ENCODE data around the gene SREK1IP1.

SREK1IP1 gene

DNA sequence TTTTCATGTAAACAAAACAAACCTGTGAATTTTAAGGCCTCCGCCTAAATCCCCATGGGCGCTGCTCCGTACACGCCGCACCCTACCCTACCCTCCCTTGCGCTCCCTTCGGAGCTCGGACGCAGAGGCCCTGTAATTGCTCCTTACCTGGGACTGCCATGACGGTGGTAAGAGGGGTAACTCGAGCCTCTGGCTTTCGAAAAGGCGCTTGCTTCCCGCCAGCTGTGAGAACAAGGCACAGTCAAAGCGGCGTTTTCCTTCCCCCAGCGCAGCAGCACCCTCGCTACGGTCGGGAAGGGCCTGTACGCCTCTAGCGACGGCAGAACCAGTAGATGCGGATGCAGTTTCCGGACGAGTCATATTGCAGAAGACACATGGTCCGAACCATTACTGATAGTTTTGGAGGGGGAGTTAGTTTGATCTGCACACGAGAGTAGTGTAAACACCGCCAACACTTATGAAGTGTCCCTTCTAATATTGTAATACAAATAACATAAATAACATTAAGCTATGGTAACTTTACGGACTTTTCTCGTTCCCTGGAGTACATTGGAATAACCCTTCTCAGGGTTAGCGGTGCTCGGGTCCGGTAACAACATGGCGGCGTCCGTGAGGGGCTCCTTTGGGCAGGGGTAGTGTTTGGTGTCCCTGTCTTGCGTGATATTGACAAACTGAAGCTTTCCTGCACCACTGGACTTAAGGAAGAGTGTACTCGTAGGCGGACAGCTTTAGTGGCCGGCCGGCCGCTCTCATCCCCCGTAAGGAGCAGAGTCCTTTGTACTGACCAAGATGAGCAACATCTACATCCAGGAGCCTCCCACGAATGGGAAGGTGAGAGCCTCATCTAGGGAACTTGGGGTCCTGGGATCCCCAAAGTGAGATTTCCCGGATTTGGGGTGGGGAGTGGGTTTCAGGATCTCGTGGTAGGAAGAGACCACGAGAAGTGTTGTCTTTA lies at the start of gene SREK1IP1, which contains the start of gene CWC27:
Gene SREK1IP1, minus strand, starts transcription at position 334 of the 955 bp plus-strand sequence. Its CDS starts 174 bp downstream, at position 160.
Gene CWC27, plus strand, starts transcription at position 573 of the 955 bp plus-strand sequence. Its CDS starts 217 bp downstream, at position 790.
- TF ChIP-seq CTCF (IDR thresholded peaks at IDR 0.05) = no peak

GRCh38 chr5:64818245-64818644 lies 49.8 kb upstream of the SREK1IP1 start:
- TF ChIP-seq CTCF (IDR thresholded peaks at IDR 0.05) = no peak

DNA sequence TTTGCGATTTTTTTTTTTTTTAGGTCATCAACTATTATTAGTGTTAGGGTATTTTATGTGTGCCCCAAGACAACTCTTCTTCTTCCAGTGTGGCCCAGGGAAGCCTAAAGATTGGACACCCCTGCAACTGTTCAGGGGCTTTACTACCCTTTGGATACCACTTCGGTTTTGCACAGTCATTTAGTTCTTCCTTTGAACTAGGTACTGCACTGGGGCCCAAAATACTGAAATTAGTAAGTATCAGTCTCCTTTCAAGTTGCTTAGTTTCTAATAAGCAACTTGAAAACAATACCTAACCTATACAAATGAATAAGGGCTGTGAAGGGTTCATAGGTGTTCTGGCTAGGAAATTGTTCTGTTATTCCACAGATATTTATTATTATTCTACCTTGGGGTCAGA lies 45.6 kb upstream of the SREK1IP1 start:
- no peak for TF ChIP-seq CTCF (IDR thresholded peaks at IDR 0.05)

DNA sequence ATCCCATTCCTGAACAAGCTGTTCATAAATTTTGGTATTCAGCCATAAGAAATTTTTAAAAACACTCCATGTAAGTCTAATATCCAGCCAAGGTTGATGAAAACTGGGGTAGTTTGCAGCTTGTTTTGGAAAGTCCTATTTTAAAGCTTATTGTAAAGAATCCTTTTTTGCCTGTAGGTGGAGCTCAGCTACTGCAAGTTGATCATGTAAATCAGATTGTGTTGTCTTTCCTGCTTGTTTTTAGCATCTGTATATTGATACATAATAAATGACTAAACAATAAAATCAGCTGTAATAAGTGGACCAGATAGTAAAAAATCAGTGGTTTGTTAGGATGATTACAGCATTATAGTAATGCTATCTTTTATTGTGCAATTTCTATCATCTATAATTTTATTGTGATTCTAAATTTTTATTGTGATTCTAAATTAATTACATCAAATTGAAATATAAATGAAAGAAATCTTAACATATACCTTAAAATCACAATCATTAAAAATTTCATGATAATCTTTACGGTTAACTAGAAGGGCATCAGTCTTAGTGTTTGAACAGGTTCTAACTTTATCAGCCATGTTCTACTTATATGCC lies 42.7 kb upstream of the SREK1IP1 start:
- peak; percentile 77 for TF ChIP-seq CTCF (IDR thresholded peaks at IDR 0.05)

GRCh38 chr5:64807520-64807919 lies 39.0 kb upstream of the SREK1IP1 start:
- TF ChIP-seq CTCF (IDR thresholded peaks at IDR 0.05) = no peak

DNA sequence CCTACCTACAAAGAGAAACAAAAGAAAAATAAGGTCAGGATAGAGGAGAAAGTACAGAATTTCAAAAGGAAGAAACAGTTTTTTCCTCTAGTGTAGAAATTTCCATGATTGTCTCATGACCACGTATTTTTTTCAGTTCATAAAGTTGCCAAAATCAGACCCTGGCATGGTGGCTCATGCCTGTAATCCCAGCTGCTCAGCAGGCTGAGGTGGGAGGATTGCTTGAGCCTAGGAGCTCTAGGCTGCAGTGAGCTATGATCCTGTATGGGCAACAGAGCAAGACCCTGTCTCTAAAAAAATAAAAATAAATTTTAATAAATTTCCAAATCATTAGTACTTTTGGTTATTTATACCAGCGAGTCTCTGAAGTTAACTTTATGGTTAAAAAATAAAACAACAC lies 38.0 kb upstream of the SREK1IP1 start:
- TF ChIP-seq CTCF (IDR thresholded peaks at IDR 0.05) = no peak

DNA sequence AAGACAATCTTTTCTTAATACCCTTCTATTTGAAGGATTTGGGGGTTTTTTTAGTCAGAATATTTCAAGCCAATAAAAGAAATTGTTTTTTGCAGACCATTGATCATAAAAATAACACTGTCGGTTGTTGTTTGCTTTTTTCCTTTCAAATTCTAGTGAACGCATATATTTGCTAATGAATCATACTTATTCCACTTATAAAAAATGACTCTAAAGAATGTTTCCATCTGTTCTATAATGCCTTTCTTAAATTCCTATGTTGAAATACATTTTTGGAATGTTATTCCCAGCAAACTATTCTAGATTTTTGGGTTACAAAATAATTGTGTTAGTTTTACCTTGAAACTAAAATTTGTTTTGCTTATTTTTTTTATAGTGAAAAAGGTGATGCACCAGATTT lies 32.4 kb upstream of the SREK1IP1 start:
- no peak for TF ChIP-seq CTCF (IDR thresholded peaks at IDR 0.05)
